Endothelial cell of umbilical vein (primary cell): ENCODE data around the gene DZIP3. TPM values are rescaled to one million over a fixed set of nuclear protein-coding genes. Genes with fewer than 3 reads are reported as not detected.

Experiments used
- BruUV-seq: library from RNA; stranded (reverse); fragments of 400-500 nt; replicated peaks from 2 replicates; lab custom pipeline; 2021; lab: Mats Ljungman, UMichigan
- CTCF ChIA-PET: fragments of 300-600, 350-600 bp; sonication (Branson Sonifier 250); formaldehyde crosslinking; loops from one replicate; lab custom pipeline; 2021; ENCODE audit warnings: antibody characterized with exemption, inconsistent platforms; lab: Charles Lee
- POLR2A ChIA-PET: fragments of 300-600, 350-600 bp; sonication (Branson Sonifier 250); formaldehyde crosslinking; loops from one replicate; lab custom pipeline; 2021; ENCODE audit warnings: antibody characterized with exemption, inconsistent platforms; lab: Charles Lee
- DNase-seq: peaks from one replicate; pipeline ENCODE4 v3.0.0-alpha.2; 2011; ENCODE audit warnings: low read depth, low spot score
- FAIRE-seq: peaks from 2 replicates; lab custom pipeline; 2011; peaks lifted over from hg19 to GRCh38; lab: Jason Lieb, UNC
- H2AFZ ChIP-seq: 2 replicates; pipeline ENCODE4 v1.6.0; 2012; ENCODE audit warnings: low read depth, low read length, control low read depth, inconsistent platforms
- H3K27ac ChIP-seq: 2 replicates; pipeline ENCODE4 v1.5.1; 2011; ENCODE audit warnings: low read depth, mild to moderate bottlenecking, control low read depth, low read length, moderate library complexity; ENCODE audit not compliant: insufficient read depth
- H3K27me3 ChIP-seq, 2 experiments: 2 replicates each; pipeline versions ENCODE4 v1.6.0 to v1.6.1; 2011; ENCODE audit warnings: low read length in 2 of 2, mixed read lengths in 1 of 2; ENCODE audit not compliant: control insufficient read depth in 2 of 2, insufficient read depth in 2 of 2
- H3K36me3 ChIP-seq, 2 experiments: 2 replicates in 1 of 2; 3 replicates in 1 of 2; pipeline ENCODE4 v1.5.1; 2011; ENCODE audit warnings: low read length in 2 of 2, mild to moderate bottlenecking in 1 of 2, moderate library complexity in 1 of 2; ENCODE audit not compliant: control insufficient read depth in 2 of 2, insufficient read depth in 2 of 2; ENCODE audit errors: extremely low read depth in 1 of 2
- H3K4me1 ChIP-seq: 3 replicates; pipeline ENCODE4 v1.5.1; 2011; ENCODE audit warnings: mild to moderate bottlenecking, low read length; ENCODE audit not compliant: control insufficient read depth, insufficient read depth; ENCODE audit errors: extremely low read depth
- H3K4me2 ChIP-seq: 2 replicates; pipeline ENCODE4 v1.6.1; 2011; ENCODE audit warnings: low read length, control low read depth, mixed read lengths; ENCODE audit not compliant: insufficient read depth
- H3K4me3 ChIP-seq, 3 experiments: fragments of 200-600 bp in 1 of 3; sonication (generic), shearing (Covaris generic) in 1 of 3; replicated peaks in 1 of 3; 2 replicates each; pipeline ENCODE4 v1.5.1; 2011 to 2016; ENCODE audit warnings: control low read depth in 3 of 3, low read length in 3 of 3, mild to moderate bottlenecking in 2 of 3, inconsistent platforms in 1 of 3, low read depth in 1 of 3, moderate library complexity in 1 of 3; ENCODE audit not compliant: insufficient read depth in 1 of 3
- H3K79me2 ChIP-seq: 2 replicates; pipeline ENCODE4 v1.6.0; 2012; ENCODE audit warnings: low read length, inconsistent platforms; ENCODE audit not compliant: control insufficient read depth, insufficient read depth
- H3K9ac ChIP-seq: replicated peaks from 2 replicates; pipeline ENCODE3; 2011; ENCODE audit warnings: low read length, control low read depth; ENCODE audit not compliant: insufficient read depth; ENCODE audit errors: extremely low read depth
- H3K9me1 ChIP-seq: replicated peaks from 3 replicates; pipeline ENCODE4 v1.6.0; 2011; ENCODE audit warnings: mild to moderate bottlenecking, low read length; ENCODE audit not compliant: control insufficient read depth, insufficient read depth; ENCODE audit errors: extremely low read depth
- H3K9me3 ChIP-seq: replicated peaks from 2 replicates; pipeline ENCODE4 v1.5.1; 2012; ENCODE audit warnings: low read length, inconsistent platforms; ENCODE audit not compliant: control insufficient read depth, insufficient read depth
- H4K20me1 ChIP-seq: replicated peaks from 2 replicates; pipeline ENCODE3; 2011; ENCODE audit warnings: mild to moderate bottlenecking, low read length; ENCODE audit not compliant: control insufficient read depth, insufficient read depth; ENCODE audit errors: extremely low read depth
- EZH2 ChIP-seq: IDR thresholded peaks from 2 replicates; pipeline ENCODE4 v1.6.1; 2012; ENCODE audit warnings: borderline replicate concordance, low read depth, mild to moderate bottlenecking, moderate library complexity, low read length, inconsistent platforms; ENCODE audit not compliant: severe bottlenecking
- FOS ChIP-seq: IDR thresholded peaks from 2 replicates; pipeline ENCODE4 v1.6.1; 2011; ENCODE audit warnings: mild to moderate bottlenecking, low read length, moderate library complexity, borderline replicate concordance; ENCODE audit not compliant: insufficient read depth
- GATA2 ChIP-seq: IDR thresholded peaks from 2 replicates; pipeline ENCODE4 v1.7.0; 2011; ENCODE audit warnings: low read depth, mild to moderate bottlenecking, moderate library complexity, mixed read lengths, low read length; ENCODE audit not compliant: insufficient read length, insufficient read depth
- JUN ChIP-seq: IDR thresholded peaks from 2 replicates; pipeline ENCODE4 v1.6.1; 2011; ENCODE audit warnings: borderline replicate concordance, low read depth; ENCODE audit not compliant: insufficient read length, insufficient read depth
- MAX ChIP-seq: IDR thresholded peaks from 2 replicates; pipeline ENCODE4 v1.6.1; 2011; ENCODE audit not compliant: insufficient read depth, insufficient read length
- MYC ChIP-seq: IDR thresholded peaks from one replicate; pipeline ENCODE4 v1.6.1; 2011; ENCODE audit warnings: mild to moderate bottlenecking, low read depth, low read length
- POLR2A ChIP-seq: IDR thresholded peaks from 2 replicates; pipeline ENCODE4 v1.6.1; 2012; ENCODE audit warnings: low read depth, mild to moderate bottlenecking, control low read depth, low read length
- POLR2AphosphoS5 ChIP-seq: IDR thresholded peaks from 2 replicates; pipeline ENCODE4 v1.6.1; 2012; ENCODE audit warnings: low read depth, mild to moderate bottlenecking, control low read depth, low read length, moderate library complexity; ENCODE audit not compliant: insufficient read depth
- dilution Hi-C: fragments of 300-500 bp; cut with MboI; formaldehyde crosslinking; loops from one replicate; pipeline ENCODE4 v1.15.0; 2019; ENCODE audit warnings: low sequenced_read_pairs; ENCODE audit not compliant: extremely low pct_ligation_motif_present
- intact Hi-C: fragments of 100-400 bp; cut with micrococcal nuclease; formaldehyde crosslinking; loops from one replicate; pipeline ENCODE4 v1.10.0; 2022
- polyA plus RNA-seq, 4 experiments: library from polyadenylated mRNA; depleted of rRNA in 3 of 4; stranded (reverse) in 3 of 4; unstranded in 1 of 4; fragments of >200 nt; gene quantifications; 2 replicates each; pipeline versions ENCODE4 v1.2.1 to v1.2.3, GENCODE V29; 2011 to 2012; ENCODE audit warnings: missing spikeins in 1 of 4
- total RNA-seq: library from RNA; stranded (reverse); gene quantifications from 2 replicates; pipeline ENCODE4 v1.2.3, GENCODE V29; 2021
- TF ChIP-seq, protein P1 (sequence below), 2 donors: IDR thresholded peaks; 1 replicate in 1 of 2; 2 replicates in 1 of 2; pipeline ENCODE4 v1.5.1; 2011; ENCODE audit warnings: low read length in 2 of 2, mild to moderate bottlenecking in 2 of 2, moderate library complexity in 2 of 2, control low read depth in 1 of 2, inconsistent platforms in 1 of 2, low read depth in 1 of 2; ENCODE audit not compliant: insufficient read depth in 1 of 2; ENCODE audit errors: extremely low read depth in 1 of 2

The DZIP3 gene
- total and polyA plus RNA-seq, 2 donors (not counting 3 experiments of a cell fraction or from before 2014, with no cell fraction given), result 1.9 to 6.5 TPM

- no peaks in the 10 kb centered on the region for H3K79me2 ChIP-seq
- ChIA-PET POLR2A (no interaction called here), CTCF (interaction anchor here (0.6 to 6.3 kb wide), 3 partner anchors 12 to 247 kb away, joined by 3 to 151 read pairs (median 3); no protein-coding TSS in a partner anchor)
- no peak for TF ChIP-seq GATA2
- no peak for TF ChIP-seq FOS
- TF ChIP-seq POLR2A, result no peak
- no peak for TF ChIP-seq MYC
- no peak for TF ChIP-seq MAX
- H3K9ac ChIP-seq, result no peak overlapping the region
- intact Hi-C loops, result no loop called here
- no peaks in the 10 kb centered on the region for H3K27me3 ChIP-seq
- H3K4me2 ChIP-seq, result no peak overlapping the region
- no peaks in the 10 kb centered on the region for H3K4me1 ChIP-seq
- no peaks in the 10 kb centered on the region for H4K20me1 ChIP-seq
- no peak overlapping the region for H3K27ac ChIP-seq
- H3K4me3 ChIP-seq, result no peak overlapping the region
- no peaks in the 10 kb centered on the region for H3K36me3 ChIP-seq
- H2AFZ ChIP-seq, result no peak overlapping the region
- no TSS peak for BruUV-seq
- H3K9me3 ChIP-seq, result no peaks in the 10 kb centered on the region
- DNase-seq, result no peak
- no peak for FAIRE-seq
- H3K9me1 ChIP-seq, result no peaks in the 10 kb centered on the region
- dilution Hi-C loops, result no loop called here
These were observed 77.8 kb downstream of the DZIP3 start for GRCh38 chr3:108667312-108667711.

GRCh38 chr3:108669208-108669607 lies 79.7 kb downstream of the DZIP3 start:
- intact Hi-C loops (no loop called here), dilution Hi-C loops (no loop called here)
- Histone ChIP-seq H3K4me2 (no peak overlapping the region), H3K27ac (no peak overlapping the region), H4K20me1 (no peaks in the 10 kb centered on the region), H3K36me3 (no peaks in the 10 kb centered on the region), H2AFZ (no peak overlapping the region), H3K4me1 (no peaks in the 10 kb centered on the region), H3K79me2 (no peaks in the 10 kb centered on the region), H3K9me3 (no peaks in the 10 kb centered on the region), H3K27me3 (no peaks in the 10 kb centered on the region), H3K9me1 (no peaks in the 10 kb centered on the region), H3K9ac (no peak overlapping the region), H3K4me3 (no peak overlapping the region)
- FAIRE-seq, result no peak
- DNase-seq, result no peak
- no peak for TF ChIP-seq EZH2
- TF ChIP-seq POLR2AphosphoS5, result no peak
- no peak for TF ChIP-seq POLR2A
- TF ChIP-seq FOS, result no peak
- TF ChIP-seq MAX, result no peak
- TF ChIP-seq JUN, result no peak
- no peak for TF ChIP-seq MYC
- TF ChIP-seq, protein P1, sequence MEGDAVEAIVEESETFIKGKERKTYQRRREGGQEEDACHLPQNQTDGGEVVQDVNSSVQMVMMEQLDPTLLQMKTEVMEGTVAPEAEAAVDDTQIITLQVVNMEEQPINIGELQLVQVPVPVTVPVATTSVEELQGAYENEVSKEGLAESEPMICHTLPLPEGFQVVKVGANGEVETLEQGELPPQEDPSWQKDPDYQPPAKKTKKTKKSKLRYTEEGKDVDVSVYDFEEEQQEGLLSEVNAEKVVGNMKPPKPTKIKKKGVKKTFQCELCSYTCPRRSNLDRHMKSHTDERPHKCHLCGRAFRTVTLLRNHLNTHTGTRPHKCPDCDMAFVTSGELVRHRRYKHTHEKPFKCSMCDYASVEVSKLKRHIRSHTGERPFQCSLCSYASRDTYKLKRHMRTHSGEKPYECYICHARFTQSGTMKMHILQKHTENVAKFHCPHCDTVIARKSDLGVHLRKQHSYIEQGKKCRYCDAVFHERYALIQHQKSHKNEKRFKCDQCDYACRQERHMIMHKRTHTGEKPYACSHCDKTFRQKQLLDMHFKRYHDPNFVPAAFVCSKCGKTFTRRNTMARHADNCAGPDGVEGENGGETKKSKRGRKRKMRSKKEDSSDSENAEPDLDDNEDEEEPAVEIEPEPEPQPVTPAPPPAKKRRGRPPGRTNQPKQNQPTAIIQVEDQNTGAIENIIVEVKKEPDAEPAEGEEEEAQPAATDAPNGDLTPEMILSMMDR (IDR thresholded peaks at IDR 0.05; ENCODE audit: extremely low read depth in 1 of 2, insufficient read depth in 1 of 2, low read depth in 1 of 2, low read length in 2 of 2), result no peak
- no peak for TF ChIP-seq GATA2
- ChIA-PET CTCF (interaction anchor here (1.2 to 2.7 kb wide), 2 partner anchors 246 to 251 kb away, joined by 3 to 14 read pairs; no protein-coding TSS in a partner anchor), POLR2A (no interaction called here)
- BruUV-seq, result no TSS peak
